Prostate gland (tissue), 2 donors: ENCODE results near the gene SLC16A13.

ENCODE experiments used
- CTCF ChIP-seq, 4 experiments: fragments of 200-600 bp in 2 of 4; fragments of 450-650 bp in 2 of 4; sonication (generic) in 2 of 4; IDR thresholded peaks; 1 replicate in 3 of 4; 2 replicates in 1 of 4; pipeline ENCODE4 v1.5.1; 2016 to 2019; ENCODE audit warnings: antibody characterized with exemption in 4 of 4, mild to moderate bottlenecking in 2 of 4, moderate library complexity in 2 of 4
- POLR2A ChIP-seq: fragments of 450-650 bp; IDR thresholded peaks from one replicate; pipeline ENCODE4 v1.6.1; 2016; ENCODE audit warnings: antibody characterized with exemption, mild to moderate bottlenecking
- POLR2AphosphoS5 ChIP-seq: sonication (generic); formaldehyde crosslinking; IDR thresholded peaks from one replicate; pipeline ENCODE4 v1.6.1; 2017; ENCODE audit warnings: antibody characterized with exemption

DNA sequence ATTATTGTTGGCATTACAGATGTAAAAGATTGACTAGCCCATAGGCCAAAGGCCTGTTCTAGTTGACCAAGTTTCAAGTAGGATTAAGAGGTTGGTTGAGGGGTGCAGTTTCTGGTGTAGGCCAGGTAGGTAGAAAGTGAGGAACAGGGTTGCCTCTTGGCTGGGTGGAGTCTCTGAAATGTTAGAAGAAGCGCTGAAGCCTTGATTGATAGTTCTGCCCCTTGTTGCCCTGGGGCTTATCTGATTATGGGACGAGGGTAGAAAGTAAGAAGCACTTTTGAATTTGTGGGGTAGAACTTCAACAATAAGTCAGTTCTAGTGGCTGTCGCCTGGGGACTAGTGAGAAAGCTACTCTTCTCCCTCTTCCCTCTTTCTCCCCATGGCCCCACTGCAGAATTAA lies 6.7 kb upstream of the SLC16A13 start:
- no peak for TF ChIP-seq CTCF (IDR thresholded peaks at IDR 0.05)
- no peak for TF ChIP-seq POLR2AphosphoS5
- no peak for TF ChIP-seq POLR2A
